ENCODE results near the gene C19orf53. TPM values are rescaled to one million over a fixed set of nuclear protein-coding genes. Genes with fewer than 3 reads are reported as not detected.

C19orf53 gene
- total RNA-seq, 6 donors from 2014 or later, result 9.4 to 158 (median 96.5) TPM

- Histone ChIP-seq H3K4me1 (peaks cover 12 to 23% (median 19%) of the 10 kb centered on the region in 4 donors), H3K9me3 (no peaks in the 10 kb centered on the region), H3K36me3 (peaks cover 0 to 4% (median 0%) of the 10 kb centered on the region in 4 donors), H3K27ac (peak overlapping the region; percentile 81 to 93 (median 85)), H3K4me3 (peak overlapping the region; percentile 47 to 63 (median 50)), H3K27me3 (no peaks in the 10 kb centered on the region)
- DNase-seq (peak; percentile 98 to 99), ATAC-seq (ENCODE audit: low FRiP score in 2 of 2) (peak; percentile 97 to 98)
- peak; percentile 54 to 59 for TF ChIP-seq POLR2AphosphoS5 (IDR thresholded peaks at IDR 0.05)
- TF ChIP-seq CTCF (IDR thresholded peaks at IDR 0.05), result peak in 1 of 6 experiments; percentile 29
- TF ChIP-seq EP300 (IDR thresholded peaks at IDR 0.05), result no peak
- TF ChIP-seq POLR2A (IDR thresholded peaks at IDR 0.05), result peak in 2 of 4 donors; percentile 21 to 70
- 1% methylated on average over 23 to 39 of the region's 39 CpGs for WGBS, 2 donors
Measured at GRCh38 chr19:13731147-13731964, 42.9 kb upstream of the C19orf53 start.

- H3K4me1 ChIP-seq, result peaks cover 12 to 23% (median 19%) of the 10 kb centered on the region in 4 donors
- peak overlapping the region in 3 of 4 donors; percentile 47 to 63 (median 54) for H3K4me3 ChIP-seq
- H3K27ac ChIP-seq, result no peak overlapping the region
- no peaks in the 10 kb centered on the region for H3K27me3 ChIP-seq
- DNase-seq (no peak), ATAC-seq (ENCODE audit: low FRiP score in 2 of 2) (no peak)
- 86 to 97% methylated on average over 8 of the region's 8 CpGs for WGBS, 2 donors
- TF ChIP-seq EP300 (IDR thresholded peaks at IDR 0.05), result no peak
- TF ChIP-seq CTCF (IDR thresholded peaks at IDR 0.05), result no peak
- TF ChIP-seq POLR2AphosphoS5 (IDR thresholded peaks at IDR 0.05), result no peak
- TF ChIP-seq POLR2A (IDR thresholded peaks at IDR 0.05), result no peak
- H3K36me3 ChIP-seq, result peaks cover 0 to 4% (median 0%) of the 10 kb centered on the region in 4 donors
- no peaks in the 10 kb centered on the region for H3K9me3 ChIP-seq
Measured at GRCh38 chr19:13732337-13732736, 41.9 kb upstream of the C19orf53 start.

- Histone ChIP-seq H3K27ac (no peak overlapping the region), H3K9me3 (no peaks in the 10 kb centered on the region), H3K27me3 (no peaks in the 10 kb centered on the region), H3K4me3 (no peak overlapping the region), H3K36me3 (peaks cover 0 to 4% (median 0%) of the 10 kb centered on the region in 4 donors), H3K4me1 (peaks cover 12 to 23% (median 19%) of the 10 kb centered on the region in 4 donors)
- TF ChIP-seq EP300 (IDR thresholded peaks at IDR 0.05) (no peak), CTCF (IDR thresholded peaks at IDR 0.05) (no peak), POLR2AphosphoS5 (IDR thresholded peaks at IDR 0.05) (no peak), POLR2A (IDR thresholded peaks at IDR 0.05) (no peak)
- ATAC-seq (ENCODE audit: low FRiP score in 2 of 2) (no peak), DNase-seq (no peak)
- 94 to 96% methylated on average over 2 of the region's 2 CpGs for WGBS, 2 donors
Measured at GRCh38 chr19:13734751-13735150, 39.5 kb upstream of the C19orf53 start.

- Histone ChIP-seq H3K36me3 (peaks cover 0 to 4% (median 0%) of the 10 kb centered on the region in 4 donors), H3K4me1 (peaks cover 0 to 2% (median 0%) of the 10 kb centered on the region in 4 donors), H3K27ac (no peak overlapping the region), H3K9me3 (no peaks in the 10 kb centered on the region), H3K27me3 (no peaks in the 10 kb centered on the region), H3K4me3 (no peak overlapping the region)
- WGBS, 2 donors, result 92 to 95% methylated on average over 1 of the region's 1 CpG
- DNase-seq (no peak), ATAC-seq (ENCODE audit: low FRiP score in 2 of 2) (no peak)
- TF ChIP-seq EP300 (IDR thresholded peaks at IDR 0.05), result no peak
- TF ChIP-seq CTCF (IDR thresholded peaks at IDR 0.05), result no peak
- TF ChIP-seq POLR2AphosphoS5 (IDR thresholded peaks at IDR 0.05), result no peak
- TF ChIP-seq POLR2A (IDR thresholded peaks at IDR 0.05), result no peak
Measured at GRCh38 chr19:13738073-13738472, 36.2 kb upstream of the C19orf53 start.
